Adipose tissue (tissue), 3 donors: ENCODE results near the gene FBXO10. TPM values are rescaled to one million over a fixed set of nuclear protein-coding genes. Genes with fewer than 3 reads are reported as not detected.

Experiments used
- H3K27ac ChIP-seq: one replicate; pipeline ENCODE4 v1.5.1; 2013; ENCODE audit warnings: low read depth, low read length
- WGBS, 3 donors: extraction: QIAGEN DNeasy Blood & Tissue Kit; methylation state at CpG; one replicate each; pipeline ENCODE4 v1.1.7; 2013; 5-methylcytosine and 5-hydroxymethylcytosine counted together
- polyA plus RNA-seq, 3 donors: library from polyadenylated mRNA; stranded (reverse); fragments of 200-250 nt; gene quantifications; one replicate each; pipeline ENCODE4 v1.2.3, GENCODE V29; 2013
- donor health status: healthy with polysubstance abuse.
- donor health status: Bipolar disorder and iron deficiency.
- donor health status: healthy.

The FBXO10 gene
- polyA plus RNA-seq, 3 donors: 2.9 to 5.0 (median 3.8) TPM

DNA sequence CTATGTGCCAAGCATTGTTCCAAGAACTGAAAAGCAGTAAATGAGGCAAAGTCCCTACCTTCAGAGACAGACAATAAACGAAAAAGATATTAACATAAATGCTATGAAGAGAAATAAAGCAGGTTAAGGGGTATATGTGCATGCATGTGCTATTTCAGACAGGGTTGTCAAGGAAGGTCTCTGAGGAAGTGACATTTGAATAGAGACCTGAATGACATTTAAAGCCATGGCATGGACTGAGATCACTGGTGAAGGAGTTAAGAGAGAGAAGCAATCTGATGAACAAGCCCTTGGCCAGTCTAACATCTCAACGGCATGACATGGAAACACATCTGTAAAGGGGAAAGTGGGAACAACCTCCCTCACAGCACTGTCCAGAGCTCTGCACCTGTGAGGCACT is 14.5 kb downstream of the FBXO10 start:
- 60 to 83% (median 71%) methylated on average over 2 of the region's 2 CpGs for WGBS, 3 donors
- no peak overlapping the region for H3K27ac ChIP-seq

DNA sequence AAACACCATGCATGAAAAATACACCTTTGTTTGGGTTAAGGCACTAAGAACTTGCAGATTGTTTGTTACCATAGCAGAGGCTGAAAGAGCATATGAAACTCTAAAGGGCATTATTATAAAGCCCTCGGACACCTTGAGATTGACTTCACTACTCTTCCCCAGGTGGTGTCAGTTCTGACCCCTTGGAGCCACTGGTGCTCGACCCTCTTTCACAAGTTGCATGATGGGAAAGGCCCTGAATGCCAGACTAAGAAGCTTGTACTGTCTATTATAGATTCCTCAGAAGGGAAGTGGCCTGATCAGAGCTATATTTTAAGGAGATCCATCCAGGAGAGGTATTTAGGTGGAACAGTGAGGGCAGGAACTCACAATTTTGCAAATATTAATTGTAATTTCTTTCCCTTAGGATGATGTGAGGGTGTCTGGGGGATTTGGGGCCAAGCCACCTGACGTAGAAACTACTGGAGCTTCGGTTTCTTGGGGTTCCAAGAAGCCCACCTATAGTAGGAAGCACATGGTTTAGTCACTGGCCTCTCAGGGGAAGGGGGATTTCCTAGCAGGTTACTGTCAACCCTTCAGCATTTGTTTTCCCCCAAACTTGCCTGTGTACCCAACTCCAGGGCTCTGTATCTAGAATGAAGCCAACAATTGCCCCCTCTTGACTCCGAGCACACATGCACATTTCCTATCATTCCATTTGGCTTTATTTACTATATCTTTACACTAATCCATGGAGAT is 16.2 kb downstream of the FBXO10 start:
- H3K27ac ChIP-seq: no peak overlapping the region
- 95 to 98% (median 98%) methylated on average over 5 of the region's 5 CpGs for WGBS, 3 donors

DNA sequence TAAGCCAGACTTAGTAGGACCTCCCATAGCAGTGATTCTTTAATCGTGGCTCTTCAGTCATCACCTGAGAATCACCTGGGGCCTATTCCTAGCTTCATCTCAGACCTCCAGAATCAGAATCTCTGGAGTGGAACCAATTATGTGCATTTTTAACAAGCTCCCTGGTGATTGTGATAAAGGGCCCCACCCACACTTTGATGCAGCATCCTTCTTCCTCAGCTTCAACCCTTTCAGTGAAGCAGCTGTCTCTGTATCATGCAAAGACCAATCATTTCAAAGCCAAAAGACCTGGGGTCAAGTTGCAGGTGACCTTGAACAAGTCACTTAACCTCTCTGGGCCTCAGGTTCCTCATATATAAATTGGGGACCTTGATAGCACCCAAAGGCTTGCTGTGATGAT is 17.1 kb downstream of the FBXO10 start:
- 83 to 87% (median 85%) methylated on average over 1 of the region's 1 CpG for WGBS, 3 donors
- H3K27ac ChIP-seq: no peak overlapping the region

DNA sequence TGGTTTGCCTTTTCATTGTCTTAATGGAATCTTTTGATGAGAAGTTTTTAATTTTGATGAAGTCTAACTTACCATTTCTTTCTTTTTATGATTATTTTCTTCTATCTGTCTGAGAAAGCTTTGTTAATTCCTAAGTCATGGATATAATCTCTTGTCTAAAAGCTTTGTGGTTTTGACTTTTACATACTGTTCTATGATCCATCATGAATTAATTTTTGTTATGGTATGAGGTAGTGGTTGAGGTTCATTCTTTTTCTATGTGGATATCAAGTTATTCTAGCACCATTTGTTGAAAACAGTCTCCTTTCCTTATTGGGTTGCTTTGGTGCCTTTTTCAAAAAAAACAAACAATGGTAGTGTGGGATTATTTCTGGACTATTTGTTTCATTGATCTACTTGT is 20.4 kb downstream of the FBXO10 start:
- no peak overlapping the region for H3K27ac ChIP-seq

DNA sequence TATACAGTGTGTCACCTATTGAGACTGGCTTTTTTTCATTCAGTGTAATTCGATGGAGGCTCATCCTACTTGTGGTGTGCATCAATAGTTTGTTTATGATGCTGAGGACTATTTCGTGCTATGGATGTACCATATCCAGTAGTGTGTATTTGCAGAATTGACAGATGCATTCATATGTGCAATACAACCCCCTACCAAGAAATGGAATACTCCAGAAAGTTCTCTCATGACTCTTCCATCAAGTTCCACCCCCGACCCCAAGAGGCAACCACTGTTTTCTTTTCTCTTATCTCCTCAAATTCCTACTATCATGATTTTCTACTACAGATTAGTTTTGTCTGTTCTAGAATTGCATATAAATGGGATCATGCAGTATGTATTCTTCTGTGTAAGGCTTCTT is 21.9 kb downstream of the FBXO10 start:
- 93 to 94% (median 93%) methylated on average over 3 of the region's 3 CpGs for WGBS, 3 donors
- no peak overlapping the region for H3K27ac ChIP-seq

DNA sequence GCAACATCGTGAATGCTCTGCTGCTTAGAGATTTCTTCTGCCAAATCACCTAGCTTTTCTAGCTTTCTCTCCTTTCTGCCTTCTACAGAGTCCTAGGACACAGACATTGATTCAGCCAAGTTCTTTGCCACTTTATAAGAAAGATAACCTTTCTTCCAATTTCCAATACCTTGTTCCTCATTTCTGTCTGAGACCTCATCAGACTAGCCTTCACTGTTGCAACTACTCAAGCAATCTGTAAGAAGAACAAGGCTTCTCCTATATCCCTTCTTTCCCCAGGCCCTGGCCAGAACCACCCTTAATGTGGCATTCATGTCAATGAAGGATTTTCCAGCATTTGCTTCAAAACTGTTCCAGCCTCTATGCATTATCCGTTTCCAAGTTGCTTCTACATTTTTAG is 24.3 kb downstream of the FBXO10 start:
- no peak overlapping the region for H3K27ac ChIP-seq
- 92 to 97% (median 97%) methylated on average over 2 of the region's 2 CpGs for WGBS, 3 donors

DNA sequence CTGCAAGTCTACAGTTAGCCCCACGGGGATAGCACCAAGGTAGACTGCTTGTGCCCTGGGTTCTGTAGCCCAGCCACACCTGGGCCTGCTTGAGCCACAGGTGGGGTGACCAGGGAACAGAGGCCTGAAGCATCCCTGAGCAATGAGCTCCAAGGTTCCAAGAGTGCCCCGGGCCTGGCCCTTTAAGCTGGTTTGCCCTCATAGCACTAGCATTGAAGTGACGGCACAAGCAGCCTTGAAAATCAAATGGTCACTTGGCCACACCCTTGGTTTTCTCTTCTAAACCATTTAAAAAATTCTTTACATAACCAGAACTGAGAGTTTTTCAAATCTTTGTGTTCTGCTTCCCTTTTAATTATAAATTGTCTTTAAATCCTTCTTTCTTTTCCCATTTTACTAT is 24.7 kb downstream of the FBXO10 start:
- H3K27ac ChIP-seq: no peak overlapping the region
- WGBS, 3 donors: 77 to 92% (median 90%) methylated on average over 3 of the region's 3 CpGs

DNA sequence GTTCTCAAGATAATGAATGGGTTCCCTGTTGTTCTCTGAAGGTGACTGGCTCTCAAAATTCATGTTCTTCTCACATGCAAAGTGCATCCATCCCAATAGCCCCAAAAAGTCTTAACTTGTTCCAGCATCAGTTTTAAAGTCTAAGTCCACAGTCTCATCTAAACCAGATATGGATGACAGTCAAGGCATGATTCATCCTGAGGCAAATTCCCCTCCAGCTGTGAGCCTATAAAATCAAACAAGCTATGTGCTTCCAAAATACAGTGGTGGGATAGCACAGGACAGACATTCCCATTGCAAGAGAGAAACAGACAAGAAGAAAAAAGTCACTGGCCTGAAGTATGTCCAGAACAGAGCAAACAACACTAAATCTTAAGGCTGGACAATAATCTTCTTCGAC is 25.4 kb downstream of the FBXO10 start:
- 74 to 90% (median 80%) methylated on average over 1 of the region's 1 CpG for WGBS, 3 donors
- no peak overlapping the region for H3K27ac ChIP-seq

DNA sequence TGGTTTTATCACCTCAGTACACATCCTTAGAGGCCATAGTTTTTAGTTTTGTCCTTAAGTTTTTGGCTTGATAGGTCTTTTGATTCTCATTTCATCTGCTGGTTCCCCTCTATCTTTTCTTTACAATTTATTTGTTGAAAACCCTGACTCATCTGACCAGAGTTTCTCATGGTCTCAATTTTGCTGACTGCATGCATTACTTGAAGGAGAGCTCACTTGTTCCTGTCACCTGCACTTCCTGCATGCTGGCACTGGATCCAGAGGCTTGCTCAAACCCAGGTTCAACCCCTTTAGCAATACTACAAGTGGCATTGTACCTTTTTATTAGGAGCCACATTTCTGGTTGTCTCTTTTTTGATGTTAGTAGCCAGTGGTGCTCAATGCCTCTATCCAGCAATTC is 26.7 kb downstream of the FBXO10 start:
- H3K27ac ChIP-seq: no peak overlapping the region

DNA sequence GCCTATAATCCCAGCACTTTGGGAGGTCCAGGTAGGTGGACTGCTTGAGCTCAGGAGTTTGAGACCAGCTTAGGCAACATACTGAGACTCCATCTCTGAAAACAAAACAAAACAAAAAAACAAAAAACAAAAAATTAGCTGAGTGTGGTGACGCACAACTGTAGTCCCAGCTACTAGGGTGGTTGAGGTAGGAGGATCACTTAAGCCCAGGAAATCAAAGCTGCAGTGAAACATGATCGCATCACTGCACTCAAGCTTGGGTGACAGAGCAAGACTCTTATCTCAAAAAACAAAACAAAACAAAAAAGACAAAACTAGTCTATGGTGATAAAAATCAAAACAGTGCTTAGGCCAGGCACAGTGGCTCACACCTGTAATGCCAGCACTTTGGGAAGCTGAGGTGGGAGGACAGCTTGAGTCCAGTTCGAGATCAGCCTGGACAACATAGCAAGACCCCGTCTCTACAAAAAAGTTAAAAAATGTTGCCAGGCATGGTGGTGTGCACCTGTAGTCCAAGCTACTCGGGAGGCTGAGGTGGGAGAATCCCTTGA is 28.8 kb downstream of the FBXO10 start:
- WGBS, 3 donors: 95 to 97% (median 96%) methylated on average over 5 of the region's 5 CpGs
- H3K27ac ChIP-seq: no peak overlapping the region

DNA sequence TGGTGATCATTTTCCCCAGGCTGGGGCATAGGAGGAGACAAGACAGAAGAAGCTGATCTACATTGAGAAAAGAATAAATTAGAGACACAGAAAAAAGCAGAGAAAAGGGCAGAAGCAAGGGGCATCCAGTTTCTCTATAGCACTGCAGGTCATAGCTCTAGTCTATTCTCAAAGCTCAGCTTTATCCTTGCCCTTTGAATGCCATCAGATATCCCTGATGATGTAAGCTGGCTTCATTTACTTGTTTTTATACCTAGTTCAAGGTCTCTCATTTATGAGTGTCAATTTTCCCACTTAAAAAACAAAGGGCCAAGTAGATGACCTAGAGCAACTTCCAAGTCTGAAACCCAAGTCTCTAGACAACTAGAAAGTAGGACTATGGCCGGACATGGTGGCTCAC is 32.7 kb downstream of the FBXO10 start:
- no peak overlapping the region for H3K27ac ChIP-seq
- WGBS, 3 donors: 91 to 98% (median 97%) methylated on average over 1 of the region's 1 CpG

DNA sequence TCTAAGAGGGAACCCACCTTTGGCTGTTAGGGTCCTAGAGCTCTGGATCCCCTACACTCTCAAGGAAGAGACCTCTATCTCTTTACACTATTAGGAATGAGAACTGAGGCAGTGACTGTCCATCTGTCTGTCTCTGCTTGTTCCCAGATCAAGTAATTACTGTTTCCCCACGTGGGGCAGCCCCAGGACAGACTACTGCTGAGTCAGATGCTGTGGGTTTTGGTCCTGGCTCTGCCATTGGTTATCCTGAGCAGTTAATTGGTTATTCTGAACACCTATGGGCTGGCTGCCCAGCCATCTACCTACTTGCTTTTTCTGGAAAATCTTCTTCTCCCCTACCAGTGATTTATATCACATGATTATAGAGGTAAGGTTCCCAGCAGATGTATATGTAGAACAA is 33.3 kb downstream of the FBXO10 start:
- H3K27ac ChIP-seq: no peak overlapping the region
- 39 to 79% (median 57%) methylated on average over 1 of the region's 1 CpG for WGBS, 3 donors

DNA sequence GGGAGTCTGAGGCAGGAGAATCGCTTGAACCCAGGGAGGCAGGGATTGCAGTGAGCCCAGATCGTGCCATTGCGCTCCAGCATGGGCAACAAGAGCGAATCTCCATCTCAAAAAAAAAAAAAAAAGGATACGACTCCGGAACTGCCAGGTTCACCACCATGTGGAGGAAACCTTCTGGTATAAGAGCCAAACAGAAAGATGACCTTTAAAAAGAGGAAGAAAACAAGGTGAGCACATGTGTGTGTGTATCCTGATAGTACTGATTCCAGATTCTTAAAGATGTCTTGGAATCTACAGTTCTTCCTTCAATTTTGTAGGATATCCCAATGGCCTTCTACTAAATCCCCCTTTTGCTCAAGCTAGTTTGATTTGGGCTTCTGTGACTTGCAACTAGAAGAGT is 33.7 kb downstream of the FBXO10 start:
- H3K27ac ChIP-seq: no peak overlapping the region
- WGBS, 3 donors: 92 to 98% (median 98%) methylated on average over 6 of the region's 6 CpGs

DNA sequence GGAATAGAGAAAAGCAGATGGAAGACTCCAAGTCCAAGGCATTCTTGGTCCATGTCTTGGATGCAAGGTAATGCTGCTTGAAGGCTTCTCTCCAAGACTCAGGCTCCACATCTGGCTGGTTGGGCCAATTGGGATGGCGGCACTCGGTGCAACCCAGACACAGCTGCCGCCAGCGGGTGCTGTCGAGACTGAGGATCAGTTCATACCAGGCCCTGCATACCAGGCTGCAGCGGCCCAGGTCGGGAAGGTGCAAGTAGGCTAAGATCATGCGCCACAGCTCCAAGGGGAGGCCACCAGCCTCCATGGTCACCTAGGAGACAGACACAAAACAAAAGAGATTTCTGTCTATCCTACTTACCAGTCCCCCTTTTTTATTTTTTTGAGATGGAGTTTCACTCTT is 34.7 kb downstream of the FBXO10 start:
- no peak overlapping the region for H3K27ac ChIP-seq
- WGBS, 3 donors: 95 to 100% (median 99%) methylated on average over 8 of the region's 8 CpGs

DNA sequence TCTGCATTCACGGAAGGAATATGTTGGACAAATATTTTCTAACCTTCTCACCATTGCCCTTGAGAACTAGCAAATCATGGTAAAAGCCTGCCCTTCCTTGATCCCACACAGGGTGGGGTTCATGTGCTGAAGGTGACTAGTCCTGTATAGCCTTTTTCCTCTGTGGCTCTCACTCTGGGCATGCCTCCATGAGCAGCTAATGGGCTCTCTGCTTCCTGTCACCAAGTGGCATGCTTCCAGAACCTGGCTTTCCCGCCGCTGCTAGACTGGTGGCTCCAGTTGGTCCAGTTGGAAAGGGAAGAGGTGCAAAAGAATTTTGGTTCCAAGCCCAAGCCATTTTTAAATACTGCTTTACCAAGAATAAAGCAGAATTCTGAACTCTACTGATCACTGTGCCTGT is 35.5 kb downstream of the FBXO10 start:
- WGBS, 3 donors: 27 to 75% (median 68%) methylated on average over 3 of the region's 3 CpGs
- no peak overlapping the region for H3K27ac ChIP-seq

DNA sequence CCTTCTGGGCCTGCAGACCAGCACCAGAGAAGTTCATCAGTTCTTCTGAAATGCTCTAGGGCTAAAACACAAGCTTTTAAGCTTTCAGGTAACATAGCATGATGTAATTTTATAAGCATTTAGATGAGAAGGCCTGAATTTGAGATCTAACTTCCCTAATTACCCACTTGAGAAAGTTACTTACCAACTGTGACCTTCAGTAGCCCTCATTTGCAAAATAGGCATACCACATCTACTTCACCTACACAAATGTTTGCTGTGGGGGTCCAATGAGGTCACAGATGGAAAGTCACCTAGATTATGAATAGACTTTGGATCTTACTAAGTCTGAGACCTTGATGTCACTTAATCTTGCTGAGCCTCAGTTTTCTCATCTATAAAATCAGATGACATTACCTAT is 36.5 kb downstream of the FBXO10 start:
- H3K27ac ChIP-seq: no peak overlapping the region

DNA sequence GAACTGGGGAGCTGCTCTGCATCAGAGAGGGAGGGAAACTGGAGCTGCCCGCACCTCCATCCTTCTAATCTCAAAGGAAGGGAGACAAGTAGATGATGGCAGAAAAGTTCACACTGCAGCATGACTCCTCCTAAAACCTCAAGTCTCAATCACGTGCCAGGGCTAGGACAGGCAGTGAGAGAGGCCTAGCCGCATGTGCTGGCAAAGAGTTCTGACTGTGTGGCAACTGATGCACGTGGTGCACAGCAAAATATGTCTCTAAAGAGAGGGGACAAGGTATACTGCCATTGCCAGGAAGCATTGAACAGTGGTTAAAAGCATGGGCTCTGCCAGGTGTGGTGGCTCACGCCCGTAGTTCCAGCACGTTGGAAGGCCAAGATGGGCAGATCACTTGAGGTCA is 38.1 kb downstream of the FBXO10 start:
- WGBS, 3 donors: 87 to 94% (median 94%) methylated on average over 7 of the region's 7 CpGs
- no peak overlapping the region for H3K27ac ChIP-seq

DNA sequence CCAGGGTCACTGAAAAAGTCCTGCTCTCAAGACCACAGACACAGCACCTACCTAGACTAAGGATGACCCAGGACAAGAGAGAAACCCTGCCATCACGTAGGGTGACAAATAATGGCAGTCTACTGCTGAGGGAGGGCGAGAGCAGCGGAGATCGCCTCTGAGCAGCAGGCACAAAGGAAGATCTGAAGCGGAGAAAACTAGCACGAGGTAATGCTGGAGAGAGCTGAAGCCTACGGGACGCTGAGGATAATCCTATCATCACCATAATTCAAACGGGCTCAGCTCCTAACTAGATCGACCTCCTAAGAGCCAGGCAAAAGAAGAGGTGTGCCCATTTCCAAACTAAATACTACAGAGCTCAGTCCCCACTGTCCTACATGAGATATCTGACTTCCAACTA is 41.3 kb downstream of the FBXO10 start:
- H3K27ac ChIP-seq: no peak overlapping the region
- WGBS, 3 donors: 75 to 88% (median 82%) methylated on average over 10 of the region's 10 CpGs

DNA sequence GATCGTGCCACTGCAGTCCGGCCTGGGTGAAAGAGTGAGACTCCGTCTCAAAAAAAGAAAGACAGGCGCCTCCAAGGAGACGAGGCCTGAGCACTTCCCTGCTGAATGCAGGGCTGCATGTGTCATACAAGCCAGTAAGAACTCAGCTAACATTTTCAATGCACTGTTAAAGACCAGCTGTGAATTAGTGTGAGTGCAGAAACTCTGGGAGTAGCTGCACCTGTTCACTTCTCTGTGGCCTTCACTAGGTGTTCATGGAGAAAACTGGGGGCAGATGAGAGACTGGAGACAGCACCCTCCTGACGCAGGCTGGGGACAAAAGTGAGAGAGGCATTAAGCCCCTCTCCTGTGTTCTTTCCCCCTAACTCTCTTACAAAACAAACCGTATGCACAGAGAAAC is 41.8 kb downstream of the FBXO10 start:
- H3K27ac ChIP-seq: no peak overlapping the region
- 38 to 94% (median 84%) methylated on average over 7 of the region's 7 CpGs for WGBS, 3 donors

DNA sequence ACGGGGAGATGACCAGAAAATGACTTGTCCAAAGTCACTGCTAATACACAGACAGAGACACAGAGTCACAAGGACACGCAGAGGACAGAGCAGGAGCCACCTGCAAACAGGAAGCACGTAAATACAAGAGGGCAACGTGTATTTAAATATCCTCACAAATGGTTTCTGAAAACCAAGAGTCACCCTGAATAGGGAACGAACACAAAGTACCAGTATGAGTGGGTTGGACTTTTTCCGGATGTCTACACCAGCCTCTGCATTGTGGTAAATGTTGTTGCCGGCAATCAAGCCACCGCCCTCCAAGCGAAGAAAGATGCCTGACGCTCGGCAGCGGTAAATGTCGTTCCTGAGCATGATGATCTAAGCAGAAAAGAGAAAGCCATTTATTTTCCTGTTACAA is 44.5 kb downstream of the FBXO10 start:
- no peak overlapping the region for H3K27ac ChIP-seq
- WGBS, 3 donors: 88 to 94% (median 91%) methylated on average over 13 of the region's 13 CpGs
